Stimulated activated CD4-positive, alpha-beta T cell treated with anti-CD3 and anti-CD28 coated beads, Interleukin-15, amount 100 ng/mL, for 1 hour (primary cell): Measurements from ENCODE around the gene KYAT1.
"Not testable (repeated sequence)": the region's sequence is repeated elsewhere in the genome, so short reads cannot be mapped to it uniquely, and the experiment has no call there.

Source experiments
- DNase-seq, 2 donors: peaks; one replicate each; pipeline ENCODE4 v3.0.0-alpha.2; 2020; ENCODE audit warnings: low read depth in 1 of 2, low spot score in 1 of 2

Gene KYAT1

GRCh38 chr9:128820665-128821583 is 60.8 kb downstream of the KYAT1 start:
- no peak for DNase-seq

DNA sequence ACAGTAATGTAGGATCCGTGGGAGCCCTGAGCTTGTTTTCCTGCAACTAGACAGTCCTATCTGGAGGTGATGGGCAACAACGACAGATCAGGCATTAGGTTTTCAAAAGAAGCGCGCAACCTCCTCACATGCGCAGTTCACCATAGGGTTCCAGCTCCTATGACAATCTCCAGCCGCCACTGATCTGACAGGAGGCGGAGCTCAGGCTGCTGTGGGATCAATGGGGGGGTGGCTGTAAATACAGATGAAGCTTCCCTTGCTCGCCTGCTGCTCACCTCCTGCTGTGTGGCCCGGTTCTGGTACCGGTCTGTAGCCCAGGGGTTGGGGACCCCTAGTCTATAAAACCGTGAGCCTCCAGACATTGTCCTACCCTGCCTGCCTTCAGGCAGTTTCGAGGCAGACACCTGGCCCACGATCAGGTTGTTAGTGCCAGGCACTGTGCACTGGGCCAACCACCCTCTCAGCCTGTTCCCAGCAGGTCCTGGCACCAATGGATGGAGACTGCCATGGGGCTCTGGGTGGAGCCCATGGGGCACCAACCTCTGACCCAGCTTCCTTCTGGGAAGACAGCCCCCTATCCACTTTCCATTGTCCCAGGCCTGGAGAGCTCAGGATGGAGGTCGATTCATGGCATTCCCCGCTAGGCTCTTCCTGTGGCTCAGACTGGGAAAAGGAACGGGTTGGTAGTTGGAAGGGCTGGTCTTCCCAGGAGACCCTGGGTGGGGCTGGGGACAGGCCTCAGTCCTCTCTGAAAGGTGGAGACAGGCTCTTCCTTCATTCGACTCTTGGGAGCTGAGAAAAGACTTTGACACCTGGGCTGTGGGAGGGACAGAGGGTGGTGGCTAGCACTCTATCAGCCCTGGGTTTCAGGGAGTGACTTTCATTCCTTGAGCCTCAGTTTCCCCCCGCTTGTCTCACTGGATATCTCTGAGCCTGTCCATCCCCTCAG is 61.8 kb downstream of the KYAT1 start:
- DNase-seq = no peak

GRCh38 chr9:128818839-128819715 is 62.7 kb downstream of the KYAT1 start:
- peak; percentile 11 to 15 for DNase-seq

DNA sequence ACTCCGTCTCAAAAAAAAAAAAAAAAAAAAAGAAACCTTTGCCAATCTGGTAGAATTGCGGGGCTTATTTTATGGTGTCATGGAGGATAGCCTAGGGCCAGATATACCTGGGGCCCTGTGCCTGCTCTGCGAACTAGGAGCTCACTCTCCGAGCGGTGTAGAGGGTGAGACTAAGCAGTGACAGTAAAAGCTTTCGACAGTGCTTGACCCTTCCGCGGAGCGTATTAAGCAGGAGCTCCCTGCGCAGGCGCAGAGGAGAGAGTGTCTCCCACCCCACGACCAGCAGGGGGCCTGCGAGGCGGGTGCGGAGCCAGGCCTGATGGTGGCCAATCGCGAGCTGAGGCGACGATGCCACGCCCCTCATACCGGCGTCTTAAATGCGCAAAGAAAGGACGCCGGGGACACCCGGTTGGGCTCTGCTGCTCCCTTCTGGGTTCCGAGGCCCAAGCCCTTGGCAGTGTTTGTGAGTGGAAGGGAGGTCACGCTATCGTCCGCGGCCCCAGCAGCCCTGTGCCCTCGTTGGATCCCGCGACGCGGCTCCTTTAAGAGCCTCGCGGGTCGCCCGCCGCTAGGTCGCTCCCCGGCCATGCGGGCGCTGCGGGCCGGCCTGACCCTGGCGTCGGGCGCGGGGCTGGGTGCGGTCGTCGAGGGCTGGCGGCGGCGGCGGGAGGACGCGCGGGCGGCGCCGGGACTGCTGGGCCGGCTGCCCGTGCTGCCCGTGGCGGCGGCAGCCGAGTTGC is 63.5 kb downstream of the KYAT1 start, which contains the start of gene ENDOG:
ENDOG (plus strand) TSS at position 402 of the 740 bp plus-strand sequence; CDS start at position 587, 185 bp downstream.
- peak; percentile 96 to 97 for DNase-seq

DNA sequence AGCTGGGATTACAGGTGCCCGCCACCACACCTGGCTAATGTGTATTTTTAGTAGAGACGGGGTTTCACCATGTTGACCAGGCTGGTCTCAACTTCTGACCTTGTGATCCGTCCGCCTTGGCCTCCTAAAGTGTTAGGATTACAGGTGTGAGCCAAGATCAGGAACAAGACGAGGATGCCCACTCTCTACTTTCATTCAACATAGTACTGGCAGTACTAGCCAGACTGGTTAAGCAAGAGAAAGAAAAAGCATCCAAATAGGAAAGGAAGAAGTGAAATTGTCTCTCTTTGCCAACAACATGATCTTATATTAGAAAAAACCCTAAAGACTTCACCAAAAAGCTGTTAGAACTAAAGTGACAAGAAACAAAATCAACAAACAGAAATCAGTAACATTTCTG is 70.9 kb downstream of the KYAT1 start:
- no peak for DNase-seq

DNA sequence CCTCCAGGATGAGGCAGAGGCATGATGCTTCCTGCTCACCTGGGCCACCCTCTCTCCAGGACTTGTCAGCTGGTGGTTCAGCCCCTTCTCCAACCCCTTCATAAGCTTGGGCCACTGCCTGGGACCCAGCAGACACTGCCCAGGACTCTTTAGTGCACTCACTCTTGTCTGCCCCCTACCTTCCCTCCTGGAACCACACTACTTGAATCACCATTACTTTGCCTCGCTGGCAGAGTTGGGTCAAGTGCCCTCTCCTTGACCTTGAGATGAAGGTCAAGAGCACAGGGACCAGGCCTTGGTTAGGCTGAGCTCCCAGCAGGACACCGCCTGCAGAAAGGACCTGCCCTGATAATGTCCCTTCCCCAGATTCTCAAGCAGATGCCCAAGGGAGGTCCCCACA is 71.9 kb downstream of the KYAT1 start:
- DNase-seq = no peak

- no peak for DNase-seq
These were observed 72.6 kb downstream of the KYAT1 start for GRCh38 chr9:128809036-128809599.

GRCh38 chr9:128808543-128808942 is 73.2 kb downstream of the KYAT1 start:
- no peak for DNase-seq

DNA sequence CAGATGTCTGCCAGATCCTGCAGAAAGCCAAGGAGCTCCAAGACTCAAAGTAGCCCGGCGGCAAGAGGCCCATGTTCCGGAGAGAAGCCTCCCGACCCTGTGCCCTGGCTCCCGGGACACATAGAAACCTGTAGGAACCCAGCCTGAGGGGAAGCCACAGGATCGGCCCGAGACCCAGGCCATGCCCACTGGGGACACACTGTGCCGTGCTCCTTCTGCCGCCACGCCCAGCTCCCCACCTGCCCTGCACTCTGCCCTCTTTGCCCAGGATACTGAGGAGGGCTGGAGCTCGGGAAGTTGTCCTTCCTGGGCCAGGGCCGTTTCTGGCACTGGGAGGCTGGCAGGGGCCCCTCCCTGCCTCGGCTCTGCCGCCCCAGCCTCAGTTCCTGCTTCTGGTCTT is 73.9 kb downstream of the KYAT1 start:
- DNase-seq = no peak

DNA sequence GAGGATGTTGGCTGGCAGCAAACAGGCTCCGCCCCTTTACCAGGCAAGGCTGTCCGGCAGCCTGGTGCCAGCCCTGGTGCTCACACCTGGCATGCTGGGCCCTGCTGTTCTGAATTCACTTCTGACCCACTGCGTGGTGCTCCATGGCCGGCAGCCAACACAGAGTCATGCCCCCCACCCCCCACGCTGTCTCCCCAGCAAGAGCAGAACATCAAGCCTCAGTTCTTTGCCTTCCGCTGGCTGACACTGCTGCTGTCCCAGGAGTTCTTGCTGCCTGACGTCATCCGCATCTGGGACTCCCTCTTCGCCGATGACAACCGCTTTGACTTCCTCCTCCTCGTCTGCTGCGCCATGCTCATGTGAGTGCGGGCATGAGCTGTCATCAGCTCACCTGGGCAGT is 76.1 kb downstream of the KYAT1 start:
- no peak for DNase-seq

DNA sequence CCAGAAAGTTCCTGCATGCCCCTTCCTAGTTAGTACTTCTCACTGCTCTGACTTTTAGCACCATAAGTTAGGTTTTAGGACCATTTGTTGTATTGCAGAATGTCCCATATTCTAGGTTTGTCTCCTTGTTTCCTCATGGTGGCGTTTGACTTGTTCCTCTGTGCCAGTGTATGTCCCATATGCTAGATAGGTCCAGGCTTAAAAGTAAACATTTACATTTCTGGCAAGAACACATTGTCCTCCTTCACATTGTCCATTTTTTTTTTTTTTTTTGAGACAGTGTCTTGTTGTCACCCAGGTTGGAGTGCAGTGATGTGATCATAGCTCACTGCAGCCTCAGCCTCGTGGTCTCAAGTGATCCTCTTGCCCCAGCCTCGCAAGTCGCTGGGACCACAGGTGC is 79.3 kb downstream of the KYAT1 start:
- no peak for DNase-seq

- no peak for DNase-seq
These were observed 81.7 kb downstream of the KYAT1 start for GRCh38 chr9:128800061-128800460.

DNA sequence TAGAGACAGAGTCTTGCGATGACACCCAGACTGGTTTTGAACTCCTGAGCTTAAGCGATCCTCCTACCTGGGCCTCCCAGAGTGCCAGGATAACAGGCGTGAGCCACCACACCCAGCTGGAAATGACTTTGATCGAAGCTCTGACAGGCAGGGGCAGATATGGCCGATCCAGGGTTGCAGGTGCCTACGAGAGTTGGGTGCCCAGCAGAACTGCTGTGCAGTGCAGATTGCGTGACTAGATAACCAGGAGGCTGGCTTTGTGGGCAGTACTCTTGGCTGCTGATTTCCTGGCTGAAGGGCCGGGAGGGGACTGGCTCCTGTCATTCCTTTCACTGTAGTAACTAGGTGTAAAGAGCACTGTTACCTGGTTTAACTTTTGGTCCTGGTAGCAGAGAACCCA is 82.9 kb downstream of the KYAT1 start:
- DNase-seq = no peak

DNA sequence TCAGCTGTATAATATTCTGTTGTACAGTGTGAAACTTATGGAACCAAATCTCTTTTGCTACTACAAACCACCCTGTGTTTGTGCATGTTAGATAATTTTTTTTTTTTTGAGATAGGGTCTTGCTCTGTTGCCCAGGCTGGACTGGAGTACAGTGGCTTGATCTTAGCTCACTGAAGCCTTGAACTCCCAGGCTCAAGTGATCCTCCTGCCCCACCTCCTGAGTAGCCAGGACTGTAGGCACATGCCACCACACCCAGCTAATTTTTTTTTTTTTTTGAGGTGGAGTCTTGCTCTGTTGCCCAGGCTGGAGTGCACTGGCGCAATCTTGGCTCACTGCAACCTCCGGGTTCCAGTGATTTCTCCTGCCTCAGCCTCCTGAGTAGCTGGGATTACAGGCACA is 86.8 kb downstream of the KYAT1 start:
- DNase-seq = not testable (repeated sequence)

DNA sequence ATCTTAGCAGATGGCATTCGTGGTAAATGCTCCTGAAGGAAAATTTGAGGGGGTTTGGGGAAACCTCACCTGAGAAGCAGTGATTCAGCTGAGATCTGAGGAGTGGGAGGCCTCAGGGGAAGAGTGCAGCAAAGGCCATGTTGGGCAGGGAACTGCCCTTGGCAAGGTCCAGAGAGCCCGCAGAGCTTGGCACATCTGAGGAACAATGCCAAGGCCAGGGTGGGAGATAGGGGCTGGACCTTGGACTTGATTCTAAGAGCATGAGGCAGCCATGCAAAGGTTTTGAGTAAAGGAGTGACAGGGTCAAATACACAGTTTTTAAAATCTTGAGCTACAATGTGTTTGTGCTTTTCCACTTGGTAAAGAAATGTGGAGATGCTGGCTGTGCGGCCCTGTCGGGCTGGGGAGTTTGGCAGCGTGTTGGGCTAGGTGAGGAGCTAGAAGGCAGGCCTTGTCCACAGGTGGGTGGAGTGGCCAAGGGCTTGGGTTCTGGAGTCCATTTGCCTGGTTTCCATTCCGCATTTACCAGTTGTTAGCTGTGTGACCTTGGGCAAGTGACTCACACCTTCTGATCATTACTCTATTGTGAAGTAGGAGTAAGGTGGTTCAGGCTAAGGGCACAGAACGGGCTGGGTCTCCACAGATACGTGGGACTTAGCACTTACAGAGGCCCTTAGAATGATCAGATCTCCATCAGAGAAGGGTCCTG is 88.6 kb downstream of the KYAT1 start:
- no peak for DNase-seq

DNA sequence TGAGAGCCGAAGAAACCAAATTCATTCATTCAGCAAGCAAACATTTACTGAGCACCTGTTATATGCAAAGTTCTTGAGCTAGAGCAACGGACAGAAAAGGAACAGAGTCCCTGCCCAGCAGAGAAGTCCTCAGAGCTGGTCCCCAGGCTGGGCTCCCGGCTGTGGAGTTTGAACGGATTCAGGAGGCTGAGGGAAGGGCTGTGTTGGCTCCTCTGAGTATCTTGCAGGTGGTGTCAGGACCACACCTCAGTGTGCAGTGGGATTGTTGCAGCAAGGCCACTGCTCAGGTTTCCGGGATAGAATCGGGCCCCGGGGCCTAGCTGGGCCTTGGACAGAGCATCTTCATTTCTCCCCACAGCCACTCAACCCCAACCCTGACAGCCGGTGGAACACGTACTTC is 89.6 kb downstream of the KYAT1 start:
- DNase-seq = no peak

- DNase-seq = no peak
These were observed 91.2 kb downstream of the KYAT1 start for GRCh38 chr9:128790536-128790935.

DNA sequence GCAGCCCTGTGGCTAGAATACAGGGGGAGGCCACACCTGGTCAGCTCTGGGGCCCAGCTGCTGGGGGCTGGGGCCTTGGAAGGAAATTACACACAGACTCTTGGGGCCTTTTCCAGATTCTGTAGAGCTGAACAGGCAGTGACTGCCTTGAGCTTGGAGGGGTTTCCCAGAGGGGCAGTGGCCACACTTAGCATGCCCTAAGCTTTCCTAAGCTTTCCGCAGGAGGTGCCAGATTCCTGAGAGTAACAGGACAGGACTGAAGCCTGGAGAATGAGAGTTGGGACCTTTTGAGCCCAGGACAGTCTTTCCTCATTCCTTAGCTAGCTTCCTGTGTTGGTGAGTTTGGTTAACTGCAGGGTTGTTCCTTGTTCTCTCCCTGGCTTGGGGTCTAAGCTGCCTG is 93.3 kb downstream of the KYAT1 start:
- no peak for DNase-seq

GRCh38 chr9:128787659-128788058 is 94.1 kb downstream of the KYAT1 start:
- no peak for DNase-seq
